Measurements from ENCODE around the gene ITGA7.

Gene ITGA7

DNA sequence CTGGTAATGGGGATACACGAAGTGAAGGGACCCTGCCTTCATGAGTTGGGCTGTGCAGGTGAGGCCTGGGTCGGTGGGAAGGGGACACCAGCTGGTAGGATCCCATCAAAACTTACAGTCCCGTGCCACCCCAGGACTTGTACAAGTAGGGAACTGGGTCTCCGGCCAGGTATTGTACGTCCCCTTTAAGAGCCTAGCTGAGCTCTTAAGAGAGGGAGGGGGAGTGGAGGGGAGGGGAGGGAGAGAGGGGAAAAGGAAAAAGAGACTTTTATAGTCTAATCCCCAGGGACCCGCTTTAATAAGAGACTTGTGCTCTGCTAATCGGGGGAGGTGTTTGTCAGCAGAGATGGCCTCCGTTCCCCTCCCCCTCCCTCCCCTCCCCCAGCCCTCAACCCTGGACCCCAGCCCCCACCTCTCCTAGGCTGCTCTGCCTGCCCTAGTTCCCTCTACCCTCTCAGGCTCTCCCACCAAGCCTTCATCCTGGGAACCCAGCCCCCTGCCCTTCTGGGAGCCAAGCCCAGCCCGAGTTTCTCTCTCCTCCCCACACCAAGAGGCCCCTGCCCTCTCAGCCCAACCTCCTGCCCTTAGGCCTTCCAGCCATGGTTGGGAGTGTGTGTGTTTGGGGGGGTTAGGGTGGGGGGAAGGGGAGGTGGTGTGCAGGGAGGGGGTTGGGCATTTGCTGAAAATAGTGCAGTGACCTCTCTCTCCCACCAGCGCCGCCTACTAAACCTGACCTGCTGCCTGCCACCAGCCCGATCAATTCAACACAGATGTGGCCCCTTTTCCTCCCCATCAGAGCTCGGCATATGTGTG lies 37.9 kb upstream of the ITGA7 start:
- TF ChIP-seq ZFP30 (CRISPR knock-in tag; IDR thresholded peaks at IDR 0.05) (no peak), ZNF565 (CRISPR knock-in tag; conservative IDR thresholded peaks at IDR 0.05; ENCODE audit: low read depth) (no peak), PPARA (CRISPR knock-in tag; IDR thresholded peaks at IDR 0.05; ENCODE audit: borderline replicate concordance) (no peak), ISL1 (CRISPR knock-in tag; IDR thresholded peaks at IDR 0.05) (no peak), ZFP3 (CRISPR knock-in tag; IDR thresholded peaks at IDR 0.05) (no peak), ARNTL (CRISPR knock-in tag; IDR thresholded peaks at IDR 0.05; ENCODE audit: borderline replicate concordance, low read depth) (no peak), TOX (CRISPR knock-in tag; IDR thresholded peaks at IDR 0.05; ENCODE audit: borderline replicate concordance) (no peak), SNAI2 (CRISPR knock-in tag; IDR thresholded peaks at IDR 0.05) (no peak), OSR1 (CRISPR knock-in tag; IDR thresholded peaks at IDR 0.05) (no peak), GLIS3 (CRISPR knock-in tag; IDR thresholded peaks at IDR 0.05) (no peak)
- TF ChIP-seq, protein P1, sequence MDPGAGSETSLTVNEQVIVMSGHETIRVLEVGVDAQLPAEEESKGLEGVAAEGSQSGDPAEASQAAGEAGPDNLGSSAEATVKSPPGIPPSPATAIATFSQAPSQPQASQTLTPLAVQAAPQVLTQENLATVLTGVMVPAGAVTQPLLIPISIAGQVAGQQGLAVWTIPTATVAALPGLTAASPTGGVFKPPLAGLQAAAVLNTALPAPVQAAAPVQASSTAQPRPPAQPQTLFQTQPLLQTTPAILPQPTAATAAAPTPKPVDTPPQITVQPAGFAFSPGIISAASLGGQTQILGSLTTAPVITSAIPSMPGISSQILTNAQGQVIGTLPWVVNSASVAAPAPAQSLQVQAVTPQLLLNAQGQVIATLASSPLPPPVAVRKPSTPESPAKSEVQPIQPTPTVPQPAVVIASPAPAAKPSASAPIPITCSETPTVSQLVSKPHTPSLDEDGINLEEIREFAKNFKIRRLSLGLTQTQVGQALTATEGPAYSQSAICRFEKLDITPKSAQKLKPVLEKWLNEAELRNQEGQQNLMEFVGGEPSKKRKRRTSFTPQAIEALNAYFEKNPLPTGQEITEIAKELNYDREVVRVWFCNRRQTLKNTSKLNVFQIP (CRISPR knock-in tag; IDR thresholded peaks at IDR 0.05; ENCODE audit: borderline replicate concordance, low read depth) = no peak
- TF ChIP-seq, protein P2, sequence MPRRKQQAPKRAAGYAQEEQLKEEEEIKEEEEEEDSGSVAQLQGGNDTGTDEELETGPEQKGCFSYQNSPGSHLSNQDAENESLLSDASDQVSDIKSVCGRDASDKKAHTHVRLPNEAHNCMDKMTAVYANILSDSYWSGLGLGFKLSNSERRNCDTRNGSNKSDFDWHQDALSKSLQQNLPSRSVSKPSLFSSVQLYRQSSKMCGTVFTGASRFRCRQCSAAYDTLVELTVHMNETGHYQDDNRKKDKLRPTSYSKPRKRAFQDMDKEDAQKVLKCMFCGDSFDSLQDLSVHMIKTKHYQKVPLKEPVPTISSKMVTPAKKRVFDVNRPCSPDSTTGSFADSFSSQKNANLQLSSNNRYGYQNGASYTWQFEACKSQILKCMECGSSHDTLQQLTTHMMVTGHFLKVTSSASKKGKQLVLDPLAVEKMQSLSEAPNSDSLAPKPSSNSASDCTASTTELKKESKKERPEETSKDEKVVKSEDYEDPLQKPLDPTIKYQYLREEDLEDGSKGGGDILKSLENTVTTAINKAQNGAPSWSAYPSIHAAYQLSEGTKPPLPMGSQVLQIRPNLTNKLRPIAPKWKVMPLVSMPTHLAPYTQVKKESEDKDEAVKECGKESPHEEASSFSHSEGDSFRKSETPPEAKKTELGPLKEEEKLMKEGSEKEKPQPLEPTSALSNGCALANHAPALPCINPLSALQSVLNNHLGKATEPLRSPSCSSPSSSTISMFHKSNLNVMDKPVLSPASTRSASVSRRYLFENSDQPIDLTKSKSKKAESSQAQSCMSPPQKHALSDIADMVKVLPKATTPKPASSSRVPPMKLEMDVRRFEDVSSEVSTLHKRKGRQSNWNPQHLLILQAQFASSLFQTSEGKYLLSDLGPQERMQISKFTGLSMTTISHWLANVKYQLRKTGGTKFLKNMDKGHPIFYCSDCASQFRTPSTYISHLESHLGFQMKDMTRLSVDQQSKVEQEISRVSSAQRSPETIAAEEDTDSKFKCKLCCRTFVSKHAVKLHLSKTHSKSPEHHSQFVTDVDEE (CRISPR knock-in tag; IDR thresholded peaks at IDR 0.05) = no peak
- TF ChIP-seq, protein P3, sequence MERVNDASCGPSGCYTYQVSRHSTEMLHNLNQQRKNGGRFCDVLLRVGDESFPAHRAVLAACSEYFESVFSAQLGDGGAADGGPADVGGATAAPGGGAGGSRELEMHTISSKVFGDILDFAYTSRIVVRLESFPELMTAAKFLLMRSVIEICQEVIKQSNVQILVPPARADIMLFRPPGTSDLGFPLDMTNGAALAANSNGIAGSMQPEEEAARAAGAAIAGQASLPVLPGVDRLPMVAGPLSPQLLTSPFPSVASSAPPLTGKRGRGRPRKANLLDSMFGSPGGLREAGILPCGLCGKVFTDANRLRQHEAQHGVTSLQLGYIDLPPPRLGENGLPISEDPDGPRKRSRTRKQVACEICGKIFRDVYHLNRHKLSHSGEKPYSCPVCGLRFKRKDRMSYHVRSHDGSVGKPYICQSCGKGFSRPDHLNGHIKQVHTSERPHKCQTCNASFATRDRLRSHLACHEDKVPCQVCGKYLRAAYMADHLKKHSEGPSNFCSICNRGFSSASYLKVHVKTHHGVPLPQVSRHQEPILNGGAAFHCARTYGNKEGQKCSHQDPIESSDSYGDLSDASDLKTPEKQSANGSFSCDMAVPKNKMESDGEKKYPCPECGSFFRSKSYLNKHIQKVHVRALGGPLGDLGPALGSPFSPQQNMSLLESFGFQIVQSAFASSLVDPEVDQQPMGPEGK (CRISPR knock-in tag; IDR thresholded peaks at IDR 0.05; ENCODE audit: borderline replicate concordance) = no peak
- peak; percentile 6; the same call in 1 of the 3 replicates for ATAC-seq

DNA sequence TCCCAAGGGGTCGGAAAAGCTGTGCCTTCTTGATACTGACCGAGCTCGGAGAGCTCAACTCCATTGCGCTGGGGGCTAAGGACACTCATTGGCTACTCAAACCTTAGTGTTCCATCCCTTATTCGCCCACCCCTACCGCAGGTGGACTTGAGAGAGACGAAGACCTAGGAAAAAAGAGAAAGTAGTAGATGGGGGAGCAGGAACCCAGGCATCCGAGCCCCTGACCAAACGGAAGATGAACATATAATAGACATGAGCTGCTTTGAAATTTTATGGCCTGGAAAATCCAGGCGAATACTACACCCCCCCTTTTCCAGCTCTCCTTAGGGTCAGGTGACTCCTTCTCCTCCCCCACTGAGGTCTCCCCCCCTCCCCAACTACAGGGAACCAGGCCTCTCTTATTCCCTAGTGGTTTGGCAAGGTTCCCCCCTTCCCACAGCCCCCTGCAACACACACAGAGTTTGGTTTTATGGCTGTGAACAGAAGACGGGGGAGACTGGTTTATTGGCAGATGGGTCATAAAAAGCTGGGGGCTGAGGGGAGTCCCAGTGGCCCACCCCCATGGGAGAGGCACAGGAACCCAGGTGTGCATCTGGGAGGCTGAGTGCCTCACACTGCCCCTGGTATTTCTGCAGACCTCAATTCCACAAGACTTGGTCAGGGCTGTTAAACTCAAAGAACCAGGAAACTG lies 36.8 kb upstream of the ITGA7 start:
- peak; percentile 34 for ATAC-seq
- TF ChIP-seq RARB (CRISPR knock-in tag; IDR thresholded peaks at IDR 0.05) = no peak
- TF ChIP-seq ZNF8 (CRISPR knock-in tag; IDR thresholded peaks at IDR 0.05) = no peak
- no peak for TF ChIP-seq BACH2 (CRISPR knock-in tag; IDR thresholded peaks at IDR 0.05; ENCODE audit: borderline replicate concordance)
- no peak for TF ChIP-seq SNAI2 (CRISPR knock-in tag; IDR thresholded peaks at IDR 0.05)
- TF ChIP-seq PPARA (CRISPR knock-in tag; IDR thresholded peaks at IDR 0.05; ENCODE audit: borderline replicate concordance) = no peak
- no peak for TF ChIP-seq OSR1 (CRISPR knock-in tag; IDR thresholded peaks at IDR 0.05)
- TF ChIP-seq, protein P1 (CRISPR knock-in tag; IDR thresholded peaks at IDR 0.05; ENCODE audit: borderline replicate concordance, low read depth) = no peak

DNA sequence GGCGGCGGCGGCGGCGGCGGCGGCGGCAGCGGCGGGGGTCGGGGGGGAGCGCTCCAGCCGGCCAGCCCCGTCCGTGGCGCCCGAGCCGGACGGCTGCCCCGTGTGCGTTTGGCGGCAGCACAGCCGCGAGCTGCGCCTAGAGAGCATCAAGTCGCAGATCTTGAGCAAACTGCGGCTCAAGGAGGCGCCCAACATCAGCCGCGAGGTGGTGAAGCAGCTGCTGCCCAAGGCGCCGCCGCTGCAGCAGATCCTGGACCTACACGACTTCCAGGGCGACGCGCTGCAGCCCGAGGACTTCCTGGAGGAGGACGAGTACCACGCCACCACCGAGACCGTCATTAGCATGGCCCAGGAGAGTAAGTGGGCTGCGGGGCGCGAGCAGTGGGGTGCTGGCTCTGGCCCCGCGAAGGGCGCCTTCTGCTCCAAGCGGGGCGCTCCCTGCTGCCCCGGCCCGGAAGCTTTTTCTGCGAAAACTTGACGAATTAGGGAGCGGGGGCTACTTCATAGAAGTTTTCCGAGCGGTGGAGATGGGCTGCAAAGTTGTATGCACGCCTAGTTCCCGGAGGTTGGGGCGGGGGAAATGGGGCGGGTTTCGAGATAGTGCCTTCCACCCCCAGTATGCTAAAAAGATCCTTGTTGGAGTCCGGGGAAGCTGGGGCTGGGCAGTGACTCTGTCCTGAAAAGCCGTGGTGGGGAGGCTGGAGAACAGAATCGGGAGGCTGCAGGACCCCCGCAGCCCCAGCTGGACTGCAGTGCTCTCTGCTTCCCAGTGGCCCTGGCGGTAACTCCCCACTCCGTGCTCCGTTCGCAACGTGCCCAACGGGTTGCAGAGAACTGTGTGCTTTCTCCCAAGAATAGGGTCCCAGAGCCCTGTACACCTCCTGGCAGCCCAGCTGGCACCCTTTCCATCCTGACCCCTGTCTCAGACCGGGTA lies 36.0 kb upstream of the ITGA7 start:
- TF ChIP-seq ZNF565 (CRISPR knock-in tag; conservative IDR thresholded peaks at IDR 0.05; ENCODE audit: low read depth) (no peak), ZC3H10 (CRISPR knock-in tag; IDR thresholded peaks at IDR 0.05) (no peak), ZFP3 (CRISPR knock-in tag; IDR thresholded peaks at IDR 0.05) (peak; percentile 90), CSDC2 (CRISPR knock-in tag; IDR thresholded peaks at IDR 0.05) (no peak)
- ATAC-seq = peak; percentile 58

All from SK-N-SH treated with all-trans-retinoic acid at 6 μM for 48 hours (cell line).